NCI-H82 treated with DMSO at 0.1 percent for 48 hours (cell line): ENCODE data around the gene TMEM222.
"Not testable (repeated sequence)": the region's sequence is repeated elsewhere in the genome, so short reads cannot be mapped to it uniquely, and the experiment has no call there.

Experiments used
- DNase-seq: peaks from one replicate; lab custom pipeline; 2025; ENCODE audit not compliant: unreplicated experiment; lab: John Stamatoyannopoulos, UW

TMEM222 gene

GRCh38 chr1:27377760-27378495 is 56.0 kb downstream of the TMEM222 start:
- no peak for DNase-seq

- DNase-seq: no peak
Measured at GRCh38 chr1:27379564-27380122, 57.7 kb downstream of the TMEM222 start.

- no peak for DNase-seq
Measured at GRCh38 chr1:27380224-27380623, 58.3 kb downstream of the TMEM222 start.

- DNase-seq: no peak
Measured at GRCh38 chr1:27380766-27381733, 59.1 kb downstream of the TMEM222 start.

- DNase-seq: no peak
Measured at GRCh38 chr1:27381969-27382762, 60.2 kb downstream of the TMEM222 start.

- no peak for DNase-seq
Measured at GRCh38 chr1:27383039-27383605, 61.2 kb downstream of the TMEM222 start, which contains the start of gene CD164L2. Gene CD164L2 (minus strand): TSS chr1:27383333. CDS start chr1:27383239, 94 bp downstream.

- no peak for DNase-seq
Measured at GRCh38 chr1:27383661-27384060, 61.7 kb downstream of the TMEM222 start.

- DNase-seq: not testable (repeated sequence)
Measured at GRCh38 chr1:27384797-27385196, 62.8 kb downstream of the TMEM222 start.
